ENCODE data around the gene CARD6.
"Not testable (repeated sequence)": the region's sequence is repeated elsewhere in the genome, so short reads cannot be mapped to it uniquely, and the experiment has no call there.

CARD6 gene

GRCh38 chr5:40828021-40828631 is 13.0 kb upstream of the CARD6 start:
- FAIRE-seq: no peak

- FAIRE-seq: no peak
These were observed 12.2 kb upstream of the CARD6 start for GRCh38 chr5:40828690-40829661.

GRCh38 chr5:40829748-40830533 is 11.2 kb upstream of the CARD6 start:
- no peak for FAIRE-seq

- no peak for FAIRE-seq
These were observed 9.6 kb upstream of the CARD6 start for GRCh38 chr5:40831346-40832210.

- no peak for FAIRE-seq
These were observed 8.8 kb upstream of the CARD6 start for GRCh38 chr5:40832345-40832744.

GRCh38 chr5:40833712-40834229 is 7.4 kb upstream of the CARD6 start:
- FAIRE-seq: no peak

DNA sequence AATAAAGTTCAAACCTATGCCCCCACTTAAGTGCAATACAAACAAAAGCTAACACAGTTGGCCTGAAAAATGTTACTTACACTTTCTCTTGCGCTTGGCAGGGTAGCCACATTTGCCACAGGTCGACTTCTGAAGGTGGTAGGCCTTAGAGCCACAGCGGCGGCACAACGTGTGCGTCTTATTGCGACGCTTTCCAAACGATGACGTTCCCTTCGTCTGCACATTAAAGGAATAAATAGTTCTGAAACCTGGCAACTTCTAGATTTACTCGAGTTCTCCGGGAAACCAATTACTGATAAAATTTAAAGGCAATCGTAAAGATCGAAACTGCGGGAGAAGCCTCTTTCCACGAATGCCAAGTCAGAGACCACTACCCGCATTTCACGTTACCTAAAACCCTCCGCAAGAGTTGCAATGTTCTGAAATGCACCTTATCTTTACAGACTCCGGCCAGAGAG is 6.7 kb upstream of the CARD6 start:
- no peak for FAIRE-seq

DNA sequence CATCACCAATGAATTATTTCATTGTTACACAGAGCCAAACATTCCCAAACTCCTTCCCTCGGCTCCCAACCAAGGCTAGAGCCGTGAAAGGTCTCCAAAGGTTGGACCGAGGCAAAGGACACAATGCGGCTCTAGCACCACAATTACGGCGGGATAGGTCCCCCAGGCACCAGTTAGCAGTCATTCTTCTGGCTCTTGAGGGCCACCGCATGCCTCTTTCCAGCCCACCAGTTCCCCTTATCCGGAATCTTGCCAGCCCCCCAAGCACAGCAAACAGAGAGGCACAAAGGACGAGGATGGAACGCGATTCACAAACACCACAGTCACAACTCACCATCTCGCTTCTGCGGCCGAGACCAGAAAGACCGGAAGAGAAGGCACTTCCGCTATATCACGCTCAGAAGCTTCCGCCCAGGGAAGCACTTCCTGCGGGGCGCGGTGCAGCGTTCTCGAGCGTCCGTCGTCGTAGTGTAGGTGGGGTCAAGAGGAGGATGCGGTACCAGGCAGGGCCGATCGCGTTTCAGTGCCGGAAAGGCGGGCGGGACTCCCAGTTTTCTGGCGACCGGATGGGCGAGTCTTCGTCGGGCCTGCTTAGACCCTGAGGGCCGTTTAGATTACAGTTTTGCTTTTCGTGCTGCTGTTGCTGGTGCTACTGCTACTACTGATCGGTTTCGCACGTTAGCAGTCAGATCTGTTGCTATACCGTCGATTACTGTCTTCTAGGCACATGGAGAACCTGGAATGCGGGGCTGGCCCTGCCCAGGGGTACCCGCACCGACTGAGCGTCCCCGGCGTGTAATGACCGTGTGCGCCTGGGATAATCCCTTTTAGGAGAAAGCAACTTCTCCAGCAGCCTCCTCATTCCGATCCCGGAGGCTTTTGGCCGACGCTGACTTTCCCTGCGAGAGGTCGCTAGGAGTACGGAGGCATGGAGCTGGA is 6.0 kb upstream of the CARD6 start, which contains the start of gene RPL37:
Gene RPL37, minus strand, starts transcription at position 374 of the 939 bp plus-strand sequence. Its CDS starts 37 bp downstream, at position 337.
- no peak for FAIRE-seq

GRCh38 chr5:40838086-40838485 is 3.1 kb upstream of the CARD6 start:
- no peak for FAIRE-seq

DNA sequence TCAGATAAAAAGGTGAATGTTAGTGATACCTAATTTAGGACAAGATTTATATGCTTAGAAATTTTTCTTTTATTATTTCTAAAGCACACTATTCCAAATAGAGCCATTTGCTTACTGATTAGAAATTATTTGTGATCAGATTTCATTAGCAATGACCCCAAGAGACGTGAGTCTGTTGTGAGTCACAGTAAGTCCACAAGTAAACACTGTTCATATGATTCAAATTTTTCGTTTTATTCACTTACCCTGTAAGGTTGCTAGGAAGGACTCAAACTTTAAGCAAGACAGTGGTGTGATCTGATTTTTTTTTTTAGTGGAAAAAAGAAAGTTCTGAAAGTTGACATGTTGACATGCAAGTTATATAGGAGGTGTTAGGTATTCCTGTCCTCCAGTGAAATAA is 1.2 kb downstream of the CARD6 start:
- no peak for FAIRE-seq

- no peak for FAIRE-seq
These were observed 3.4 kb downstream of the CARD6 start for GRCh38 chr5:40844565-40844964.

DNA sequence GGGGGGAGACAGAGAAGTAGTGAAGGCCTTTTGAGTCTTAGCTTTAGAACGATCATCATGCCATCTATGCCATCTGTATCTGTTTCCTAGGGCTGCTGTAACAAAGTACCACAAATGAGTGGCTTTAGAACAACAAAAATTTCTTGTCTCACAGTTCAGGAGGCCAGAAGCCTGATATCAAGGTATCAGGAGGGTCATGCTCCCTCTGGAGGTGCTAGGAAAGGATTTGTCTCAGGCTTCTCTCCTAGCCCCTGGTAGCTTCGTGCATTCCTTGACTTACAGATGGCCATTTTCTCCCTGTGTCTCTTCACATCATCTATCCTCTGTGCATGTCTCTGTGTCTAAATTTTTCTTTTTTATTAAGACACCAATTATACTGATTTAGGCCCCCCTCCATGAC is 5.2 kb downstream of the CARD6 start:
- FAIRE-seq: no peak

DNA sequence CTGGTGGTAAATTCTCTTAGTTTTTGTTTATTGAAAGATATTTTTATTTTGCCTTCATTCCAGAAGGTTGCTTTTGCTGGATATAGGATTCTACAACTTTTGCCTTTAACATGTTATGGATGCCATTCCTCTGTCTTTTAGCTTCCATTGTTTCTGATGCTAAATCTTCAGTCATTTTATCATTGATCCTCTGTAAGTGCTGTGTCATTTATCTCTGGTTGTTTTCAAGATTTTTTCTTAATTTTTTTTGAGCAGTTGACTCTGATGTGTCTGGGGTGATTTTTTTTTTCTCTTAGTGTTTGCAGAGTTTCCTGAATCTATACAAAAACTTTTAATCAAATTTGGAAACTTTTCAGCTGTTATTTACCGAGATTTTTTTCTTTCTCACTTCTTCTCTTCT is 6.4 kb downstream of the CARD6 start:
- no peak for FAIRE-seq

DNA sequence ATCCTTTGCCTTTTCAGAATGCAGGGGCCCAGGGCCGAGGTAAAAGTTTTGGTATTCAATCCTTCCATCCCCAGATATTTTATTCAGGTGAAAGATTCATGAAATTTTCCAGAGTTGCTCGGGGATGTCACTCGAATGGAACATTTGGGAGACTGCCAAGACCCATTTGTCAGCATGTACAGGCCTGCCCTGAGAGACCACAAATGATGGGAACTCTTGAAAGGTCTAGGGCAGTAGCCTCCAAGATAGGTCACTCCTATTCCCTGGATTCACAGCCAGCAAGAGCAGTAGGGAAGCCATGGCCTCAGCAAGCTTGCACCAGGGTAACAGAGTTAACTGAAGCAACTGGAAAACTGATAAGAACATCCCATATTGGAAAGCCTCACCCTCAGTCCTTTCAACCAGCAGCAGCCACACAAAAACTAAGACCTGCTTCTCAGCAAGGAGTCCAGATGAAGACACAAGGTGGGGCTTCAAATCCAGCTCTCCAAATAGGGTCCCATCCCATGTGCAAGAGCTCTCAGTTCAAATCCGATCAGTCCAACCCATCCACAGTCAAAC is 12.5 kb downstream of the CARD6 start:
- FAIRE-seq: no peak

GRCh38 chr5:40860711-40861110 is 19.5 kb downstream of the CARD6 start:
- no peak for FAIRE-seq

GRCh38 chr5:40865004-40865403 is 23.8 kb downstream of the CARD6 start:
- FAIRE-seq: not testable (repeated sequence)

DNA sequence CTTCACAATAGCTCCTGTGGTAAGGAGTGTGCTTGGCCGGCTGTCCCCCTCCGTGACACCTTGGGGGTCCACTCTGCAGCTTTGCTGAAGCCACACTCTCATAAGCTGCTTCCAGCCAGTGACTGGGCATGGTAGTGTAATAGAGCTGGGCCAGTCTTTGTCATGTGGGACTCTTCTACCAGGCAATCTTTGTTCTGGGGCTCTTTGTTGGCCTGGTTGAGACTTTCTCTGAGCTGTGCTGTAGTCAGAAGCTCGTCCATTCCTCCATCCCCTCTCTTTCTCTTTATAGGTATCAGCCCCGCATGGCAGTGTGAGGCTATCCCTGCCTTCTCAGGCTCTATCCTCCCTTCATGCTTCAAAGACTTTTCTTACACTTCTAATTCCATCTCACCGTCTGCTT is 25.7 kb downstream of the CARD6 start:
- no peak for FAIRE-seq

DNA sequence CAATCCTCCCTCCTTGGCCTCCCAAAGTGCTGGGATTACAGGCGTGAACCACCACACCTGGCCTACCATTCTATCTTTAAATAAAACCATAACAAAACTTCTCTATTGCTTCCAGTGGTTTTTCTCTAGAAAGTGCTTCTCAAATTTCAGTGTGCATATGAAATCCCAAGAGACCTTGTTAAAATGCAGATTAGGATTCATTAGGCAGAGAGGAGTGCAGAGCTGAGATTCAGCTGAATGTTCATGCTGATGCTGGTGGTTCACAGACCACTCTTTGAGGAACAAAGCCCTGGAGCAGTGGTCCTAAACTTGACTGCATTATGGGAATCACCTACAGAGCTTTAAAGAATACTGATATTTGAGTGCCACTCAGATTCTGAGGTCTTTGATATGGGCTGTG is 28.2 kb downstream of the CARD6 start:
- no peak for FAIRE-seq

DNA sequence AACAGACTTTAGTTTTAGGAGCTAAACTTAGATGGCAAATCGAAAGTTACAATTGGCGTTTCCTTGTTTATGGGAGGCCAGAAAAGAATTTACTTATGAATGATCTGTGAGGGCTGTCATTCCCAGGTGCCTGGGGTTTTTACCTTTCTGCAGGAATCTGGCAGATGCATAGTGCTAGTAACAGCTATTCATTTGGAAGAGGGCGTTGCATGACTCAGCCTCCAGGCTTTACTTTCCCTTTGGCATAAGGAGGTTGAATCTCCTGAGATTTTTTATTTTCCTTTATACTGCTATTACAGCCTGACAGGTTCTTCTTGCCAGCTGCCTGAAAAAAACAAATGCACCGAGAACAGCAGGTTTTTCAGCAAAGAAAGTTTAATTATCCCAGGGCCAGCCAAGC is 30.0 kb downstream of the CARD6 start:
- no peak for FAIRE-seq

- FAIRE-seq: not testable (repeated sequence)
These were observed 31.1 kb downstream of the CARD6 start for GRCh38 chr5:40872253-40872652.
